HepG2 (cell line): ENCODE data around the gene P2RX5. TPM values are rescaled to one million over a fixed set of nuclear protein-coding genes. Genes with fewer than 3 reads are reported as not detected.

Experiments used
- ATAC-seq: fragments of 200-7000 bp; cut with Tn5 transposase; 3 replicates; pipeline ENCODE4 v1.9.1; 2020; ENCODE audit warnings: mild to moderate bottlenecking, moderate library complexity
- BruUV-seq: library from RNA; stranded (reverse); fragments of 400-500 nt; replicated peaks from 2 replicates; lab custom pipeline; 2021; lab: Mats Ljungman, UMichigan
- CTCF ChIA-PET: fragments of 300-600 bp; formaldehyde crosslinking; extraction: SDS; loops from one replicate; lab custom pipeline; 2021; ENCODE audit warnings: low total read pairs, inconsistent platforms, low intra/inter-chr PET ratio; lab: Yijun Ruan, JAX
- POLR2A ChIA-PET: fragments of 350-600 bp; sonication (Branson Sonifier 250); formaldehyde crosslinking; loops from one replicate; lab custom pipeline; 2020; ENCODE audit warnings: antibody characterized with exemption, inconsistent platforms; lab: Yijun Ruan, JAX
- DNase-seq: peaks from one replicate; pipeline ENCODE4 v3.0.0-alpha.2; 2015; ENCODE audit warnings: low spot score
- FAIRE-seq: peaks from 3 replicates; lab custom pipeline; 2011; peaks lifted over from hg19 to GRCh38; lab: Jason Lieb, UNC
- H2AFZ ChIP-seq: one replicate; pipeline ENCODE4 v1.6.1; 2011; ENCODE audit warnings: low read length, inconsistent platforms
- H3K27ac ChIP-seq: fragments of 300-600 bp; 3 replicates; pipeline ENCODE4 v1.8.0; 2011; ENCODE audit warnings: mixed run types, mild to moderate bottlenecking, mixed read lengths, low read length, inconsistent platforms; ENCODE audit not compliant: insufficient read depth; ENCODE audit errors: extremely low read length
- H3K27me3 ChIP-seq, 2 experiments: fragments of 200-600 bp in 1 of 2; 2 replicates in 1 of 2; 3 replicates in 1 of 2; pipeline versions ENCODE4 v1.6.0 to v1.8.0; 2011; ENCODE audit warnings: low read length in 2 of 2, mild to moderate bottlenecking in 2 of 2, moderate library complexity in 2 of 2, inconsistent platforms in 1 of 2; ENCODE audit not compliant: insufficient read depth in 2 of 2, control insufficient read depth in 1 of 2
- H3K36me3 ChIP-seq, 2 experiments: fragments of 200-600 bp in 1 of 2; replicated peaks in 1 of 2; 2 replicates in 1 of 2; 3 replicates in 1 of 2; pipeline versions ENCODE4 v1.5.1 to v1.8.0; 2011; ENCODE audit warnings: low read length in 2 of 2, inconsistent platforms in 1 of 2; ENCODE audit not compliant: insufficient read depth in 2 of 2, control insufficient read depth in 1 of 2
- H3K4me1 ChIP-seq: 2 replicates; pipeline ENCODE4 v1.5.1; 2012; ENCODE audit warnings: low read length, inconsistent platforms; ENCODE audit not compliant: insufficient read depth
- H3K4me2 ChIP-seq: 2 replicates; pipeline ENCODE4 v1.6.0; 2011; ENCODE audit warnings: low read depth, low read length, inconsistent platforms
- H3K4me3 ChIP-seq, 3 experiments: fragments of 200-600 bp in 1 of 3; sonication (generic), shearing (Covaris generic) in 1 of 3; replicated peaks in 1 of 3; 2 replicates each; pipeline ENCODE4 v1.5.1; 2011 to 2016; ENCODE audit warnings: low read length in 3 of 3, inconsistent platforms in 2 of 3, low read depth in 2 of 3, mild to moderate bottlenecking in 2 of 3, control low read depth in 1 of 3, mixed read lengths in 1 of 3; ENCODE audit not compliant: insufficient read depth in 1 of 3
- H3K79me2 ChIP-seq: one replicate; pipeline ENCODE4 v1.6.1; 2011; ENCODE audit warnings: low read length, inconsistent platforms; ENCODE audit not compliant: insufficient read depth
- H3K9ac ChIP-seq: 2 replicates; pipeline ENCODE4 v1.6.0; 2011; ENCODE audit warnings: mild to moderate bottlenecking, low read depth, low read length, inconsistent platforms; ENCODE audit not compliant: insufficient read depth
- H3K9me3 ChIP-seq: 2 replicates; pipeline ENCODE4 v1.5.1; 2012; ENCODE audit warnings: mild to moderate bottlenecking, low read length
- H4K20me1 ChIP-seq: 2 replicates; pipeline ENCODE4 v1.6.0; 2011; ENCODE audit warnings: inconsistent platforms, mild to moderate bottlenecking, low read length, moderate library complexity; ENCODE audit not compliant: insufficient read depth
- AKAP8 ChIP-seq: sonication (generic); formaldehyde crosslinking; IDR thresholded peaks from 2 replicates; pipeline ENCODE4 v1.5.1; 2020; ENCODE audit warnings: mild to moderate bottlenecking, missing genetic modification reagents
- CAMTA2 ChIP-seq: sonication (generic); formaldehyde crosslinking; IDR thresholded peaks from 2 replicates; pipeline ENCODE4 v1.4.0; 2020; ENCODE audit warnings: mild to moderate bottlenecking, missing genetic modification reagents, borderline replicate concordance
- MLLT10 ChIP-seq: sonication (generic); formaldehyde crosslinking; IDR thresholded peaks from 2 replicates; pipeline ENCODE4 v1.4.0; 2020; ENCODE audit warnings: missing genetic modification reagents
- ZFP62 ChIP-seq: sonication (generic); formaldehyde crosslinking; IDR thresholded peaks from 2 replicates; pipeline ENCODE4 v1.4.0; 2020; ENCODE audit warnings: missing genetic modification reagents
- ZNF235 ChIP-seq: sonication (generic); formaldehyde crosslinking; IDR thresholded peaks from 2 replicates; pipeline ENCODE4 v1.8.1; 2023; ENCODE audit warnings: mild to moderate bottlenecking, missing genetic modification reagents, borderline replicate concordance
- ZNF318 ChIP-seq: sonication (generic); formaldehyde crosslinking; IDR thresholded peaks from 2 replicates; pipeline ENCODE4 v1.4.0; 2020; ENCODE audit warnings: mild to moderate bottlenecking, missing genetic modification reagents
- ZNF496 ChIP-seq: sonication (generic); formaldehyde crosslinking; IDR thresholded peaks from 2 replicates; pipeline ENCODE4 v1.8.1; 2023; ENCODE audit warnings: mild to moderate bottlenecking, moderate library complexity, missing genetic modification reagents; ENCODE audit not compliant: insufficient replicate concordance
- ZNF777 ChIP-seq: sonication (generic); formaldehyde crosslinking; IDR thresholded peaks from 2 replicates; pipeline ENCODE4 v1.4.0; 2020; ENCODE audit warnings: missing genetic modification reagents
- ZNF839 ChIP-seq: sonication (generic); formaldehyde crosslinking; IDR thresholded peaks from 2 replicates; pipeline ENCODE4 v1.4.0; 2020; ENCODE audit warnings: missing genetic modification reagents, mild to moderate bottlenecking, borderline replicate concordance
- WGBS: methylation state at CpG from one replicate; pipeline ENCODE4 v1.1.6; 2017; ENCODE audit warnings: low lambda C conversion rate; 5-methylcytosine and 5-hydroxymethylcytosine counted together
- in situ Hi-C: cut with HindIII; loops from 2 replicates; pipeline ENCODE4 v1.10.0; 2017; ENCODE audit warnings: low pct_unique_long_range_greater_than_20kb; ENCODE audit not compliant: extremely low pct_ligation_motif_present
- intact Hi-C: fragments of 100-400 bp; cut with micrococcal nuclease; formaldehyde crosslinking; loops from one replicate; pipeline ENCODE4 v1.10.0; 2022; ENCODE audit not compliant: unreplicated experiment
- polyA plus RNA-seq, 8 experiments: library from polyadenylated mRNA; depleted of rRNA in 3 of 8; stranded (reverse) in 7 of 8; unstranded in 1 of 8; fragments of >200 nt; fragmentation: Illumina TruSeq in 4 of 8; extraction: Trizol in 4 of 8; gene quantifications; 2 replicates each; pipeline versions ENCODE4 v1.2.1 to v1.2.3, GENCODE V29; 2011 to 2016; ENCODE audit warnings: low read depth in 4 of 8, missing spikeins in 1 of 8, mixed read lengths in 1 of 8; ENCODE audit not compliant: insufficient read depth in 1 of 8
- total RNA-seq, 5 experiments: library from RNA; depleted of rRNA; stranded (reverse); fragments of >200 nt; fragmentation: Illumina TruSeq; extraction: Trizol; gene quantifications; 2 replicates each; pipeline ENCODE4 v1.2.3, GENCODE V29; 2016; ENCODE audit warnings: low read depth in 1 of 5
- TF ChIP-seq, protein P1 (sequence below): sonication (generic); formaldehyde crosslinking; conservative IDR thresholded peaks from 2 replicates; pipeline ENCODE4 v1.8.0; 2022; ENCODE audit warnings: mild to moderate bottlenecking, moderate library complexity, missing genetic modification reagents

Gene P2RX5
- total and polyA plus RNA-seq, 2 of the 13 experiments (the other 11 are each of a cell fraction or from before 2014, with no cell fraction given) = 0.95 to 1.7 TPM

DNA sequence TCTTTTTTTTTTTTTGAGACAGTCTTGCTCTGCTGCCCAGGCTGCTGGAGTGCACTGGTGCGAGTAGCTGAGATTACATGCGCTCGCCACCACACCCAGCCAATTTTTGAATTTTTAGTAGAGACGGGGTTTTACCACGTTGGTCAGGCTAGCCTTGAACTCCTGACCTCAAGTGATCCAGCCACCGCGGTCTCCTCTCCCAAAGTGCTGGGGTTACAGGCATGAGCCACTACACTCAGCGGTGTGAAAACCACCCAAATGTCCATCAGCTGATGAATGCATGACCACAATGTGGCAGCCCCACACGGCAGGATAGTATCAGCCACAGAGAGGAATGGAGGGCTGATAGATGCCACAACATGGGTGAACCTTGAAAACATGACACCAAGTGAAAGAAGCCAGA, 2.1 kb downstream of the P2RX5 start:
- Histone ChIP-seq H3K4me3 (no peak overlapping the region), H3K9ac (no peak overlapping the region), H3K4me2 (no peak overlapping the region), H4K20me1 (no peaks in the 10 kb centered on the region), H3K4me1 (peaks cover 17% of the 10 kb centered on the region), H3K27me3 (peaks cover 0 to 35% of the 10 kb centered on the region in 2 experiments; a peak in 2 of 5 replicates), H2AFZ (no peak overlapping the region), H3K79me2 (no peaks in the 10 kb centered on the region), H3K27ac (no peak overlapping the region), H3K9me3 (peaks cover 12% of the 10 kb centered on the region), H3K36me3 (no peaks in the 10 kb centered on the region)
- BruUV-seq = no TSS peak
- POLR2A ChIA-PET = no interaction called here
- TF ChIP-seq ZNF496 (CRISPR knock-in tag) (no peak), ZNF839 (no peak), ZFP62 (no peak), AKAP8 (CRISPR knock-in tag) (no peak), ZNF235 (CRISPR knock-in tag) (no peak), ZNF318 (no peak), ZNF777 (CRISPR knock-in tag) (no peak), MLLT10 (CRISPR knock-in tag) (no peak), CAMTA2 (CRISPR knock-in tag) (no peak)
- TF ChIP-seq, protein P1, sequence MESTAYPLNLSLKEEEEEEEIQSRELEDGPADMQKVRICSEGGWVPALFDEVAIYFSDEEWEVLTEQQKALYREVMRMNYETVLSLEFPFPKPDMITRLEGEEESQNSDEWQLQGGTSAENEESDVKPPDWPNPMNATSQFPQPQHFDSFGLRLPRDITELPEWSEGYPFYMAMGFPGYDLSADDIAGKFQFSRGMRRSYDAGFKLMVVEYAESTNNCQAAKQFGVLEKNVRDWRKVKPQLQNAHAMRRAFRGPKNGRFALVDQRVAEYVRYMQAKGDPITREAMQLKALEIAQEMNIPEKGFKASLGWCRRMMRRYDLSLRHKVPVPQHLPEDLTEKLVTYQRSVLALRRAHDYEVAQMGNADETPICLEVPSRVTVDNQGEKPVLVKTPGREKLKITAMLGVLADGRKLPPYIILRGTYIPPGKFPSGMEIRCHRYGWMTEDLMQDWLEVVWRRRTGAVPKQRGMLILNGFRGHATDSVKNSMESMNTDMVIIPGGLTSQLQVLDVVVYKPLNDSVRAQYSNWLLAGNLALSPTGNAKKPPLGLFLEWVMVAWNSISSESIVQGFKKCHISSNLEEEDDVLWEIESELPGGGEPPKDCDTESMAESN (CRISPR knock-in tag) = no peak
- intact Hi-C loops (no loop called here), in situ Hi-C loops (no loop called here)
- CTCF ChIA-PET = no interaction called here
- DNase-seq (no peak), FAIRE-seq (no peak), ATAC-seq (no peak)
- WGBS = 59% methylated on average over 9 of the region's 9 CpGs
